ENCODE data around the gene CDH16. TPM values are rescaled to one million over a fixed set of nuclear protein-coding genes. Genes with fewer than 3 reads are reported as not detected.
"Not testable (repeated sequence)": the region's sequence is repeated elsewhere in the genome, so short reads cannot be mapped to it uniquely, and the experiment has no call there.

The CDH16 gene
- total RNA-seq, 1 donor from 2014 or later: 0.25 TPM

DNA sequence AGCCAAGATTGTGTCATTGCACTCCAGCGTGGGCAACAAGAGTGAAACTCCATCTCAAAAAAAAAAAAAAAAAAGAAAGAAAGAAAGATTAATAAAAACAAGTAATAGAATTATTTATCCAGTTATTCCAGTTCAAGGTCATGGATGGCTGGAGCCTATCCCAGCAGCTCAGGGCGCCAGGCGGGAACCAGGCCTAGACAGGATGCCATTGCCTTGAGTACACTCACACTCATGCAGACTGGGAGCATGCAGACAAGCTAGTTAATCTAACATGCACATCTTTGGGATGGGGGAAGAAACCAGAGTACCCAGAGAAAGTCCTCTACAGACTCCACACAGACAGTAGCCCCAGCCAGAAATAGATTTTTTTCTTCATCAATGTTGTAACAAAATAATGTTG is 20.5 kb downstream of the CDH16 start:
- H3K27me3 ChIP-seq: no peaks in the 10 kb centered on the region
- no peak overlapping the region for H3K4me3 ChIP-seq
- intact Hi-C loops (cut with DNase I): no loop called here
- no peak for DNase-seq (ENCODE audit: extremely low spot score in 2 of 2)
- no peaks in the 10 kb centered on the region for H3K36me3 ChIP-seq
- TF ChIP-seq POLR2AphosphoS5 (IDR thresholded peaks at IDR 0.05; ENCODE audit: insufficient read depth in 1 of 2, low read depth in 1 of 2) (no peak), POLR2A (IDR thresholded peaks at IDR 0.05) (no peak)
- TF ChIP-seq, protein P1, sequence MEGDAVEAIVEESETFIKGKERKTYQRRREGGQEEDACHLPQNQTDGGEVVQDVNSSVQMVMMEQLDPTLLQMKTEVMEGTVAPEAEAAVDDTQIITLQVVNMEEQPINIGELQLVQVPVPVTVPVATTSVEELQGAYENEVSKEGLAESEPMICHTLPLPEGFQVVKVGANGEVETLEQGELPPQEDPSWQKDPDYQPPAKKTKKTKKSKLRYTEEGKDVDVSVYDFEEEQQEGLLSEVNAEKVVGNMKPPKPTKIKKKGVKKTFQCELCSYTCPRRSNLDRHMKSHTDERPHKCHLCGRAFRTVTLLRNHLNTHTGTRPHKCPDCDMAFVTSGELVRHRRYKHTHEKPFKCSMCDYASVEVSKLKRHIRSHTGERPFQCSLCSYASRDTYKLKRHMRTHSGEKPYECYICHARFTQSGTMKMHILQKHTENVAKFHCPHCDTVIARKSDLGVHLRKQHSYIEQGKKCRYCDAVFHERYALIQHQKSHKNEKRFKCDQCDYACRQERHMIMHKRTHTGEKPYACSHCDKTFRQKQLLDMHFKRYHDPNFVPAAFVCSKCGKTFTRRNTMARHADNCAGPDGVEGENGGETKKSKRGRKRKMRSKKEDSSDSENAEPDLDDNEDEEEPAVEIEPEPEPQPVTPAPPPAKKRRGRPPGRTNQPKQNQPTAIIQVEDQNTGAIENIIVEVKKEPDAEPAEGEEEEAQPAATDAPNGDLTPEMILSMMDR (IDR thresholded peaks at IDR 0.05): no peak
- H3K27ac ChIP-seq: peak overlapping the region; percentile 91
- no peaks in the 10 kb centered on the region for H3K9me3 ChIP-seq
- peaks cover 34% of the 10 kb centered on the region for H3K4me1 ChIP-seq

DNA sequence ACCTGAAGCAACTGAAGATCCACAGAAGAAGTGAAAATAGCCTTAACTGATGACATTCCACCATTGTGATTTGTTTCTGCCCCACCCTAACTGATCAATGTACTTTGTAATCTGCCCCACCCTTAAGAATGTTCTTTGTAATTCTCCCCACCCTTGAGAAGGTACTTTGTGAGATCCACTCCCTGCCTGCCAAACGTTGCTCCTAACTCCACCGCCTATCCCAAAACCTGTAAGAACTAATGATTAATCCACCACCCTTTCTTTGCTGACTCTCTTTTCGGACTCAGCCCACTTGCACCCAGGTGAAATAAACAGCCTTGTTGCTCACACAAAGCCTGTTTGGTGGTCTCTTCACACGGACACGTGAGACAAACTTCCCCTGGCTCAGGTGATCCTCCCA is 22.0 kb downstream of the CDH16 start:
- H3K27ac ChIP-seq; H3K9me3 ChIP-seq; intact Hi-C loops (cut with DNase I); H3K4me3 ChIP-seq; H3K36me3 ChIP-seq; DNase-seq (ENCODE audit: extremely low spot score in 2 of 2); H3K27me3 ChIP-seq: not testable (repeated sequence)
- peaks cover 34% of the 10 kb centered on the region for H3K4me1 ChIP-seq

DNA sequence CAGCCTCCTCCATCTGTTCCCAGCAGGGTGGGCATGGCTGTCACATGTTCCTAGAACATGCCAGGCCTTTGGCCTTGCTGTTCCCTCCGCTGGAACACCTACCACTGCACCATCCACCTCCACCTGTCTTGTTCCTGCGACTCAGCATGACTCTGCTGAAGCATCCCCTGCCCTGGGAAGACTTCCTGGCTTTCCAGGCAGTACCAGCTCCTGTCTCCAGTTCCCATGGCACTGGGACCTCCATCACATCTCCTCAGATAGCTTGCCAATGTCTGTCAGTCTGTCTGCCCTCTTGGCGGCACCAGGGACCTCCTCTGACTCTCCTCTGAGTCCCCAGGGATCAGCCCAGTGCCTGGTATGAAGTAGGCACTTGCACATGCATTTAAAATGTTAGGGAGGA is 22.7 kb downstream of the CDH16 start:
- Histone ChIP-seq H3K36me3 (no peaks in the 10 kb centered on the region), H3K9me3 (no peaks in the 10 kb centered on the region), H3K4me1 (peaks cover 28% of the 10 kb centered on the region), H3K27me3 (no peaks in the 10 kb centered on the region), H3K27ac (no peak overlapping the region), H3K4me3 (no peak overlapping the region)
- no peak for DNase-seq (ENCODE audit: extremely low spot score in 2 of 2)
- no peak for TF ChIP-seq POLR2A (IDR thresholded peaks at IDR 0.05)
- TF ChIP-seq, protein P1 (IDR thresholded peaks at IDR 0.05): no peak
- TF ChIP-seq POLR2AphosphoS5 (IDR thresholded peaks at IDR 0.05; ENCODE audit: insufficient read depth in 1 of 2, low read depth in 1 of 2): no peak
- intact Hi-C loops (cut with DNase I): no loop called here

DNA sequence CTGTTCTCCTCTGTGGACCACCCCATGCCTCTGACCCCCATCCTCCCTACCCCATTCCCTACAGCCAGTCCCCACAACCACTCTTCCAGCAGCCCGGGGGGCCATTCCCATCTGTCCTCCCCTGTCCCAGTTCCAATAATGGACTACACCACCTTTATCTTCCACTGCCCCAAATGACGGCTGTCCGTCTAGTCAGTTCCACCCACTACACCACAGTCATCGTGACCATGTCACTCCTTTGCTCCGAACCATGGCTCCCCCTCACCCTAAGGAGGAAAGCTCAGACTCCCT is 23.1 kb downstream of the CDH16 start:
- no peaks in the 10 kb centered on the region for H3K9me3 ChIP-seq
- TF ChIP-seq POLR2AphosphoS5 (IDR thresholded peaks at IDR 0.05; ENCODE audit: insufficient read depth in 1 of 2, low read depth in 1 of 2) (no peak), POLR2A (IDR thresholded peaks at IDR 0.05) (no peak)
- TF ChIP-seq, protein P1 (IDR thresholded peaks at IDR 0.05): no peak
- H3K27me3 ChIP-seq: no peaks in the 10 kb centered on the region
- no peak overlapping the region for H3K4me3 ChIP-seq
- H3K27ac ChIP-seq: no peak overlapping the region
- no peak for DNase-seq (ENCODE audit: extremely low spot score in 2 of 2)
- intact Hi-C loops (cut with DNase I): no loop called here
- H3K36me3 ChIP-seq: no peaks in the 10 kb centered on the region
- peaks cover 24% of the 10 kb centered on the region for H3K4me1 ChIP-seq

DNA sequence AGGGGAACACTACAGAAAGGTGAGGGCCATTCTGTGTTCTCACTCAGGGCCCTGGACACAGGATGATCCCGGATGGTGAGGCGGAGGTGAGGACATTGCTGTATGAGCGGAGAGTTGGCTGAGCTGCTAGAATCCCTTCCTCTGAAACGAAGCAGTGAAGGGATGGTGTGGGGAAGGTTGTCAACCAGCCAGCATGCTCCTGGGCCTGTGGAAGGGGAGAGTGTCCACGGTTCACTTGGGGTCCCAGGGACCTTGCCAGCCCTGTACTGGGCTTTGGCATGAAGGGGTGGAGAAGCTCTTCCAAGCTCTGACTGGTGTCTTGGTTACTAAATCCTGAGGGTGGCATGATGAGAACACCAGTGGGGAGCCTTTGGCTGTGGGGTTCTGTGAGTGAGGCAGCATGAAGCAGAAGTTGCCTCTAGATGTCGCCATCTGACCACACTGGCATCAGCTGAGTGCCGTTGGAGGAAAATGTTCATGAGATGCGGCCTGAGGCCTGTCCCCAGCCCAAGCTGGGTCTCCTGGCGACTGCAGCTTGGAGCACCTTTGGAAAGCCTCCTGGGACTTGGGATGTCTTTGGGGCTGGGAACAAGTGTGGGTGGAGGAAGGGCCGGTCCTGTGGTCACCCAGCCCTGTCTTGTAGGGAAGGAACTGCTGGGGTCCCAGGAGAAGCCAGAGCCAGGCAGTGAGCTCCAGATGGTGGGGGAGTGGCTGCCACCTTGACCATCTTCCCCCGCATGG is 23.6 kb downstream of the CDH16 start:
- no peak for DNase-seq (ENCODE audit: extremely low spot score in 2 of 2)
- peaks cover 19% of the 10 kb centered on the region for H3K4me1 ChIP-seq

More for the DNA sequence above, 23.6 kb downstream of the CDH16 start:
- Histone ChIP-seq H3K27me3 (no peaks in the 10 kb centered on the region), H3K36me3 (no peaks in the 10 kb centered on the region), H3K9me3 (no peaks in the 10 kb centered on the region), H3K27ac (no peak overlapping the region), H3K4me3 (no peak overlapping the region)
- TF ChIP-seq, protein P1 (IDR thresholded peaks at IDR 0.05): peak in 2 of 3 experiments; percentile 31 to 52
- no peak for TF ChIP-seq POLR2AphosphoS5 (IDR thresholded peaks at IDR 0.05; ENCODE audit: insufficient read depth in 1 of 2, low read depth in 1 of 2)
- intact Hi-C loops (cut with DNase I): loop anchor here (5.0 kb wide), 1 partner anchor 32 kb away; the partner anchor contains the start of gene RRAD

Measured in vagina (tissue), 2 donors.